BE2C (cell line): ENCODE data around the gene DMBT1.
A peak's percentile ranks its signal among the peaks of the same experiment; 100 is the strongest.

ENCODE experiments used
- DNase-seq: peaks from one replicate; pipeline ENCODE4 v3.0.0-alpha.2; 2020
- H3K27me3 ChIP-seq: fragments of 250-450 bp; sonication (Bioruptor Pico); 2 replicates; pipeline ENCODE4 v1.5.1; 2020; ENCODE audit warnings: mild to moderate bottlenecking
- H3K36me3 ChIP-seq: fragments of 250-450 bp; sonication (Bioruptor Pico); 2 replicates; pipeline ENCODE4 v1.5.1; 2020; ENCODE audit warnings: mild to moderate bottlenecking
- H3K4me1 ChIP-seq: fragments of 250-450 bp; sonication (Bioruptor Pico); 2 replicates; pipeline ENCODE4 v1.5.1; 2020
- H3K4me3 ChIP-seq: 2 replicates; pipeline ENCODE4 v1.5.1; 2011; ENCODE audit warnings: low read depth, low read length
- H3K9me3 ChIP-seq: fragments of 250-450 bp; sonication (Bioruptor Pico); 2 replicates; pipeline ENCODE4 v1.5.1; 2020
- CTCF ChIP-seq: IDR thresholded peaks from 2 replicates; pipeline ENCODE4 v1.5.1; 2012; ENCODE audit warnings: mild to moderate bottlenecking, low read depth, low read length

DMBT1 gene

DNA sequence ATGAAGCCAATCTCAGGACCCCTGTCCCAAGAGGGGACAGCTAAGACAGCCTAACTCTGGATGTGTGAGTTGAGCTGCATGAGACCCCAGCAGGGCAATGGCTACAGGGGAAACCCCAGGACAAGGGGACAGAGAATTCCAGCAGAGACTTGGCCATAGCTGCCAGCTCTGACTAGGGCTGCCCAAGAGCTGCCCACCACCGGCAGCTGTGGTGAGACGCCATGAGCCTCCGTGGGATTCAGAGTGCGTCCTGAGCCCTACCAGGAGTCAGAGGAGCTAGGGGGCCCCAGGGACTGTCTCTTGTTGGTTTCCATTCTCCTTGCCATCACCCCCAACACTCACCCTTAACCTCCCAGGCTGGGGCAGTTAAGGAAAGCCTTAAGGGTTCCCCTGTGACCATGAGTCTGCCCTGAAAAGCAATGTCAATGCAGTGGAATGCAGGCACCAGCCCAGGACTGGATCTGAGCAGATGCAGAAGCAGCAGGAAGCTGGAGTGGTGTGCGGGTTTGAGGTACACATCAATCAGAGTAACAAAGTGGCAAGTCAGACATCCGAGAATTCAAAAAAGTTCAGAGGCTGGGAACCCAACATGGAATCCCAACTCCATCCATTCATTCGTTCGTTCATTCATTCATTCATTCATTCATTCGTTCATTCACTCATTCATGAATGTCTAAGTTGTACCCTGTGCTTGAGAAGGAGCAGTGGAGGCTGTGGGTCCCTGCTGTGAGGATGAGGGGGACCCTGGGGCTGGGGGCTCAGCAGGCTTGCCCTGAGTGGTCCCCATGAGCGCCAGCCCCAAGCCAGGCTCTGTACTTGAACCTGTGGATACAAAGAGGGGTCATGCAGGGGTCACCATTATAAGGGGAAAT lies 86.2 kb downstream of the DMBT1 start:
- Histone ChIP-seq H3K4me3 (no peak overlapping the region), H3K36me3 (no peaks in the 10 kb centered on the region), H3K9me3 (no peaks in the 10 kb centered on the region), H3K27me3 (no peaks in the 10 kb centered on the region), H3K4me1 (no peaks in the 10 kb centered on the region)
- DNase-seq = no peak
- TF ChIP-seq CTCF = no peak

DNA sequence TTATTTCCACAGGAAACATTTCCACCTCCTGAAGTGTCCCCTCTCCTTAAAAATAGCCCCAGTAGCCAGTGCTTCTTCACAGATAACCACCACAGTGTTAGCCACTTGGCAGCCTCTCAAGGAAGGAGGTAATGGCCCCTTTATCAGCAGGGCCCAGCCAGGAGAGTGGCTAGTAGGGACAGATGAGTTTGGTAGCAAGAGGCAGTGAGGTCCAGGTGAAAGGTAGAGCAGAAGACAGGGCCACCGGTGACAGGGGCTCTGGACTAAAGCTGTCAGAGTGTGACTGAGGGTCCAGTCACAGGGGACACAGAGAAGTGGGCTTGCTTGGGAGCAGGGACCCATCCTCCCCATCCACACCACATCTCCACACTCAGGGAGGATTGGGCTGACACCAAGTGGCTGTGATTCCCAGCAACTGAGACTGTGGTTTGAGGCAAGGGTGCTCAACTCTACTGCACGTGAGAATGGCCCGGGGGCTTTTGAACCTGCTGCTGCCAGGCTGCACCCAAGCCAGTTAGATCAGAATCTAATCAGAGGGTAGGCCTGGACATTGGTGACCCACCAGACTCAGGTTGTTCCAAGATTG lies 86.9 kb downstream of the DMBT1 start:
- Histone ChIP-seq H3K4me1 (no peaks in the 10 kb centered on the region), H3K9me3 (no peaks in the 10 kb centered on the region), H3K27me3 (peaks cover 7% of the 10 kb centered on the region), H3K4me3 (no peak overlapping the region), H3K36me3 (no peaks in the 10 kb centered on the region)
- DNase-seq = no peak
- TF ChIP-seq CTCF = no peak

GRCh38 chr10:122648599-122649428 lies 88.3 kb downstream of the DMBT1 start:
- peak; percentile 39 for DNase-seq

DNA sequence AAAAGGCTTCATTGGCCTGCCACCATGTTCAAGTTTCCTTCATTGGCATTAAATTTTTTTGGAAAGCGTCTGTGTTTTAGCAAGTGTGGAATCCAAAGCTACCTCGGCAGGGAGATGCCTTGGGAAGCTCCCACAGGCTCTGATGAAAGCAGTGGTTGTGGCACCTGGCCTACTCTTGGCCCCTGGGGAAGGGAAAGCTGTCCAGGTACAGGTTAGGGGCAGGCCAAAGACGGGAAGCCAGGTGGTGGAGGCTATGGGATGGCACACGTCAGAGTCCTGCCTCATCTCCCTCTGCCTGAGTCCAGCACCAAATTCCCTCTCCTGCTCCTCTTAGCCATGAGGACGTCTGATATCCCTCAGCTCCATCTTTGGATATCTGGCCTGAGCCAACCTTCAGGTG lies 89.3 kb downstream of the DMBT1 start:
- DNase-seq = no peak
- no peak overlapping the region for H3K4me3 ChIP-seq
- H3K36me3 ChIP-seq = no peaks in the 10 kb centered on the region
- H3K4me1 ChIP-seq = no peaks in the 10 kb centered on the region
- no peak for TF ChIP-seq CTCF
- no peaks in the 10 kb centered on the region for H3K9me3 ChIP-seq
- peaks cover 16% of the 10 kb centered on the region for H3K27me3 ChIP-seq

More at GRCh38 chr10:122648599-122649428, 88.3 kb downstream of the DMBT1 start:
- no peaks in the 10 kb centered on the region for H3K36me3 ChIP-seq
- H3K27me3 ChIP-seq = peaks cover 16% of the 10 kb centered on the region
- H3K9me3 ChIP-seq = no peaks in the 10 kb centered on the region
- TF ChIP-seq CTCF = peak; percentile 75
- no peak overlapping the region for H3K4me3 ChIP-seq
- H3K4me1 ChIP-seq = no peaks in the 10 kb centered on the region

DNA sequence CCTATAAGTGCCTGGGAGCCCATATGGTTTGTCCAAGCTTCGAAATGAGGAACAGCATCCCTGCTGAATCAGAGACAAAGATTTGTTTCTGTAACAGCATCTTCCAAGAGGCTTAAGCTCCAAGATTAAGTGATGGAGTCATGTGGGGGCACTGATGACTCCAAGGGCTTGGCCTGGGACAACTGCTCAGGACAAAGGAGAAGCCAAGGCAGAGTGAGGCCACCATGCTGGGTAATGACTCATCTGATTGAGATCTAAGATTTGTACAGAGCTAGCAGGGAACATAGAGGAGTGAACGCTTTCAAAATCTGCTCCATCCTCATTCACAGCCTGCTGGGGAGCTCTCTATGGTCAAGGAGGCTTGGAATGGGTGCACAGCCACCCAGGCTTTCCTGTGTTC lies 89.8 kb downstream of the DMBT1 start:
- Histone ChIP-seq H3K4me1 (no peaks in the 10 kb centered on the region), H3K9me3 (no peaks in the 10 kb centered on the region), H3K27me3 (peaks cover 17% of the 10 kb centered on the region), H3K4me3 (no peak overlapping the region), H3K36me3 (no peaks in the 10 kb centered on the region)
- TF ChIP-seq CTCF = no peak
- DNase-seq = no peak
